Activated B cell treated with CpG ODN at 0.5 μM for 24 hours (primary cell): ENCODE data around the gene PDS5A. TPM values are rescaled to one million over a fixed set of nuclear protein-coding genes. Genes with fewer than 3 reads are reported as not detected.
"Not testable (repeated sequence)": the region's sequence is repeated elsewhere in the genome, so short reads cannot be mapped to it uniquely, and the experiment has no call there.

Experiments used
- ATAC-seq: fragments of 200-7000 bp; cut with Tn5 transposase; one replicate; pipeline ENCODE4 v1.10.0; 2021; ENCODE audit warnings: low read depth, mild to moderate bottlenecking, moderate library complexity
- CTCF ChIA-PET: fragments of 350-600 bp; sonication (Branson Sonifier 250); formaldehyde crosslinking; loops from one replicate; lab custom pipeline; 2021; ENCODE audit warnings: antibody characterized with exemption; lab: Charles Lee
- POLR2A ChIA-PET: fragments of 350-600 bp; sonication (Branson Sonifier 250); formaldehyde crosslinking; loops from one replicate; lab custom pipeline; 2021; ENCODE audit warnings: antibody characterized with exemption; lab: Charles Lee
- DNase-seq: peaks from one replicate; pipeline ENCODE4 v3.0.0; 2022
- H3K27ac Mint-ChIP-seq: one replicate; pipeline ENCODE4 v1.8.0; 2020; ENCODE audit warnings: mixed read lengths
- H3K27me3 Mint-ChIP-seq: one replicate; pipeline ENCODE4 v1.8.0; 2021; ENCODE audit warnings: mixed read lengths
- H3K36me3 Mint-ChIP-seq: one replicate; pipeline ENCODE4 v1.8.0; 2021; ENCODE audit warnings: low read depth, mixed read lengths
- H3K4me1 Mint-ChIP-seq: one replicate; pipeline ENCODE4 v1.8.0; 2021; ENCODE audit warnings: mixed read lengths
- H3K4me3 Mint-ChIP-seq: one replicate; pipeline ENCODE4 v1.8.0; 2020; ENCODE audit warnings: mild to moderate bottlenecking, mixed read lengths
- H3K9me3 Mint-ChIP-seq: one replicate; pipeline ENCODE4 v1.8.0; 2020; ENCODE audit warnings: mixed read lengths
- CTCF ChIP-seq: fragments of 200-600 bp; IDR thresholded peaks from one replicate; pipeline ENCODE4 v1.8.0; 2022; ENCODE audit warnings: antibody characterized with exemption, mild to moderate bottlenecking
- intact Hi-C: fragments of 100-400 bp; cut with micrococcal nuclease; formaldehyde crosslinking; loops from one replicate; pipeline ENCODE4 v1.15.1; 2024
- total RNA-seq: library from RNA; stranded (reverse); gene quantifications from 2 replicates; pipeline ENCODE4 v1.2.3, GENCODE V29; 2022

Gene PDS5A
- total RNA-seq, 1 donor from 2014 or later: 103 TPM

- ChIA-PET POLR2A (no interaction called here), CTCF (no interaction called here)
- Mint-ChIP-seq H3K4me3 (no peak overlapping the region), H3K4me1 (no peaks in the 10 kb centered on the region), H3K27ac (no peak overlapping the region), H3K9me3 (no peaks in the 10 kb centered on the region), H3K27me3 (no peaks in the 10 kb centered on the region), H3K36me3 (peaks cover 26% of the 10 kb centered on the region)
- TF ChIP-seq CTCF: no peak
- intact Hi-C loops: no loop called here
- ATAC-seq: no peak
- DNase-seq: no peak
Measured at GRCh38 chr4:39820186-39820585, 157.5 kb downstream of the PDS5A start.

- intact Hi-C loops: no loop called here
- Mint-ChIP-seq H3K4me3 (no peak overlapping the region), H3K36me3 (peaks cover 15% of the 10 kb centered on the region), H3K9me3 (no peaks in the 10 kb centered on the region), H3K27me3 (no peaks in the 10 kb centered on the region), H3K4me1 (no peaks in the 10 kb centered on the region), H3K27ac (peak overlapping the region; percentile 7)
- no peak for ATAC-seq
- DNase-seq: no peak
- POLR2A ChIA-PET: interaction anchor here (0.6 kb wide), 1 partner anchor 175 kb away, joined by 3 read pairs; no protein-coding TSS in a partner anchor
- CTCF ChIA-PET: no interaction called here
- TF ChIP-seq CTCF: no peak
Measured at GRCh38 chr4:39818646-39819045, 159.1 kb downstream of the PDS5A start.

- no peak for TF ChIP-seq CTCF
- Mint-ChIP-seq H3K36me3 (no peaks in the 10 kb centered on the region), H3K4me3 (no peak overlapping the region), H3K27ac (no peak overlapping the region), H3K4me1 (no peaks in the 10 kb centered on the region), H3K27me3 (no peaks in the 10 kb centered on the region), H3K9me3 (no peaks in the 10 kb centered on the region)
- CTCF ChIA-PET: interaction anchor here (0.6 kb wide), 1 partner anchor 635 kb away, joined by 3 read pairs; no protein-coding TSS in a partner anchor
- ATAC-seq (peak; percentile 25), DNase-seq (no peak)
- POLR2A ChIA-PET: interaction anchor here (0.5 kb wide), 1 partner anchor 11 kb away, joined by 4 read pairs; no protein-coding TSS in a partner anchor
- intact Hi-C loops: no loop called here
Measured at GRCh38 chr4:39814403-39815185, 163.1 kb downstream of the PDS5A start.

- H3K36me3 Mint-ChIP-seq, POLR2A ChIA-PET, H3K27ac Mint-ChIP-seq, DNase-seq, ATAC-seq, H3K4me1 Mint-ChIP-seq, H3K27me3 Mint-ChIP-seq, H3K4me3 Mint-ChIP-seq, CTCF ChIA-PET, intact Hi-C loops, H3K9me3 Mint-ChIP-seq: not testable (repeated sequence)
Measured at GRCh38 chr4:39813761-39814160, 163.9 kb downstream of the PDS5A start.

- H3K4me1 Mint-ChIP-seq, H3K27ac Mint-ChIP-seq, POLR2A ChIA-PET, H3K9me3 Mint-ChIP-seq, H3K36me3 Mint-ChIP-seq, CTCF ChIA-PET, intact Hi-C loops, DNase-seq, H3K4me3 Mint-ChIP-seq, H3K27me3 Mint-ChIP-seq, ATAC-seq: not testable (repeated sequence)
Measured at GRCh38 chr4:39813033-39813432, 164.7 kb downstream of the PDS5A start.

GRCh38 chr4:39812500-39812899 lies 165.2 kb downstream of the PDS5A start:
- Mint-ChIP-seq H3K27me3 (no peaks in the 10 kb centered on the region), H3K4me1 (no peaks in the 10 kb centered on the region), H3K4me3 (no peak overlapping the region), H3K36me3 (no peaks in the 10 kb centered on the region), H3K9me3 (peaks cover 2% of the 10 kb centered on the region), H3K27ac (peak overlapping the region; percentile 56)
- no peak for ATAC-seq
- POLR2A ChIA-PET: no interaction called here
- intact Hi-C loops: no loop called here
- DNase-seq: no peak
- TF ChIP-seq CTCF: no peak
- CTCF ChIA-PET: no interaction called here
